Adrenal gland (tissue), 12 donors: ENCODE data around the gene ASB13. TPM values are rescaled to one million over a fixed set of nuclear protein-coding genes. Genes with fewer than 3 reads are reported as not detected.
A peak's percentile ranks its signal among the peaks of the same experiment; 100 is the strongest.

Source experiments
- DNase-seq, 7 donors: peaks; one replicate each; pipeline ENCODE4 v3.0.0-alpha.2; 2019 to 2020
- H3K27ac ChIP-seq, 5 donors: fragments of 200-600 bp; sonication (generic) in 4 of 5; 1 replicate in 3 of 5; 2 replicates in 2 of 5; pipeline versions ENCODE4 v1.5.1 to v1.8.0; 2016 to 2020; ENCODE audit warnings: mild to moderate bottlenecking in 1 of 5
- H3K27me3 ChIP-seq: fragments of 200-600 bp; 2 replicates; pipeline ENCODE4 v1.8.0; 2021
- H3K36me3 ChIP-seq, 2 donors: fragments of 200-600 bp; replicated peaks in 1 of 2; 1 replicate in 1 of 2; 2 replicates in 1 of 2; pipeline versions ENCODE4 v1.5.1 to v1.8.0; 2018 to 2022
- H3K4me1 ChIP-seq, 2 donors: fragments of 200-600 bp; replicated peaks in 1 of 2; 1 replicate in 1 of 2; 2 replicates in 1 of 2; pipeline versions ENCODE4 v1.5.1 to v1.8.0; 2018 to 2021
- H3K4me3 ChIP-seq, 4 donors: fragments of 200-600 bp; sonication (generic) in 3 of 4; one replicate each; pipeline ENCODE4 v1.5.1; 2016 to 2018
- H3K9me3 ChIP-seq, 3 donors: fragments of 200-600 bp; sonication (generic) in 1 of 3; replicated peaks in 1 of 3; 1 replicate in 2 of 3; 2 replicates in 1 of 3; pipeline versions ENCODE4 v1.5.1 to v1.8.0; 2016 to 2021
- CTCF ChIP-seq, 6 experiments: fragments of 450-650 bp in 4 of 6; fragments of 200-600 bp in 2 of 6; sonication (generic) in 1 of 6; IDR thresholded peaks; 1 replicate in 5 of 6; 2 replicates in 1 of 6; pipeline versions ENCODE4 v1.5.1 to v1.8.0; 2016 to 2021; ENCODE audit warnings: antibody characterized with exemption in 6 of 6, mild to moderate bottlenecking in 2 of 6, moderate library complexity in 1 of 6
- POLR2A ChIP-seq, 2 donors: fragments of 450-650 bp; IDR thresholded peaks; one replicate each; pipeline ENCODE4 v1.6.1; 2017; ENCODE audit warnings: antibody characterized with exemption in 2 of 2, mild to moderate bottlenecking in 2 of 2, moderate library complexity in 1 of 2
- WGBS, 4 donors: extraction: QIAGEN DNeasy Blood & Tissue Kit in 2 of 4; methylation state at CpG; one replicate each; pipeline versions ENCODE4 v1.1.5 to v1.1.7; 2013 to 2017; 5-methylcytosine and 5-hydroxymethylcytosine counted together
- intact Hi-C, 2 donors: fragments of 100-400 bp; cut with DNase I; formaldehyde crosslinking; loops; one replicate each; pipeline versions ENCODE4 v1.14.1 to v1.15.0; 2022 to 2023
- polyA plus RNA-seq, 3 donors: library from polyadenylated mRNA; stranded (reverse); fragments of 200-250 nt in 2 of 3; fragments of 350-450 nt in 1 of 3; fragmentation: Illumina TruSeq in 1 of 3; extraction: RNeasy Lipid Tissue Mini Kit (QIAGEN cat#74804) in 1 of 3; gene quantifications; one replicate each; pipeline ENCODE4 v1.2.3, GENCODE V29; 2013 to 2014
- total RNA-seq, 9 donors: library from RNA; depleted of rRNA in 4 of 9; stranded (reverse); fragments of >200 nt in 4 of 9; fragments of 120-200 nt in 1 of 9; fragmentation: NEBNext Ultra II Directional in 1 of 9; extraction: Animal tissue kit (Norgen Biotek cat#: 25700) in 1 of 9; gene quantifications; one replicate each; pipeline versions ENCODE4 v1.1.0 to v1.2.4, GENCODE V29; 2013 to 2023
- donor health status: healthy with polysubstance abuse.
- donor health status: Bipolar disorder and iron deficiency.
- donor health status: DM: yes; HTN: yes; CAD: no.
- donor health status: DM: no; HTN: no; CAD: no.
- donor health status: DM: no; HTN: no; CAD: no.
- donor health status: DM: yes; HTN: yes; CAD: no.

Gene ASB13
- total and polyA plus RNA-seq, 12 donors, result 24.4 to 65.9 (median 45.9) TPM

- Histone ChIP-seq H3K27ac (peak overlapping the region in 2 of 5 donors; percentile 40 to 42), H3K4me1 (peaks cover 12 to 63% of the 10 kb centered on the region in 2 donors)
- whole genome bisulfite sequencing, 4 donors, result 43 to 53% (median 49%) methylated on average over 9 of the region's 9 CpGs
Observed at GRCh38 chr10:5662708-5663579, 3.5 kb downstream of the ASB13 start.

GRCh38 chr10:5661043-5661442 lies 5.4 kb downstream of the ASB13 start:
- peaks cover 17 to 68% of the 10 kb centered on the region in 2 donors for H3K4me1 ChIP-seq
- no peak overlapping the region for H3K4me3 ChIP-seq
- peak in 1 of 7 donors; percentile 46 for DNase-seq
- peak overlapping the region in 2 of 5 donors; percentile 20 to 75 for H3K27ac ChIP-seq
- no peaks in the 10 kb centered on the region for H3K9me3 ChIP-seq
- intact Hi-C loops, result no loop called here
- no peaks in the 10 kb centered on the region for H3K27me3 ChIP-seq
- H3K36me3 ChIP-seq, result no peaks in the 10 kb centered on the region
- 58 to 79% (median 64%) methylated on average over 3 to 6 of the region's 6 CpGs for WGBS, 4 donors
- TF ChIP-seq CTCF (IDR thresholded peaks at IDR 0.05), result no peak
- no peak for TF ChIP-seq POLR2A (IDR thresholded peaks at IDR 0.05)

More at GRCh38 chr10:5662708-5663579, 3.5 kb downstream of the ASB13 start:
- peak in 1 of 7 donors; percentile 30 for DNase-seq
- Histone ChIP-seq H3K4me3 (no peak overlapping the region), H3K36me3 (no peaks in the 10 kb centered on the region), H3K27me3 (no peaks in the 10 kb centered on the region), H3K9me3 (no peaks in the 10 kb centered on the region)
- intact Hi-C loops, result no loop called here
- TF ChIP-seq POLR2A (IDR thresholded peaks at IDR 0.05), result no peak
- TF ChIP-seq CTCF (IDR thresholded peaks at IDR 0.05), result no peak

GRCh38 chr10:5659702-5660528 lies 6.5 kb downstream of the ASB13 start:
- TF ChIP-seq CTCF (IDR thresholded peaks at IDR 0.05) (peak in 1 of 6 experiments; percentile 13), POLR2A (IDR thresholded peaks at IDR 0.05) (peak in 1 of 2 donors; percentile 30)
- no peaks in the 10 kb centered on the region for H3K27me3 ChIP-seq
- peak; percentile 70 to 95 (median 93) for DNase-seq
- H3K36me3 ChIP-seq, result no peaks in the 10 kb centered on the region
- peak overlapping the region; percentile 39 to 84 (median 69) for H3K27ac ChIP-seq
- 30 to 48% (median 39%) methylated on average over 15 to 16 of the region's 16 CpGs for WGBS, 4 donors
- no peak overlapping the region for H3K4me3 ChIP-seq
- intact Hi-C loops, result no loop called here
- no peaks in the 10 kb centered on the region for H3K9me3 ChIP-seq
- H3K4me1 ChIP-seq, result peaks cover 17 to 59% of the 10 kb centered on the region in 2 donors
